ENCODE results near the gene NEDD4L.

Gene NEDD4L

DNA sequence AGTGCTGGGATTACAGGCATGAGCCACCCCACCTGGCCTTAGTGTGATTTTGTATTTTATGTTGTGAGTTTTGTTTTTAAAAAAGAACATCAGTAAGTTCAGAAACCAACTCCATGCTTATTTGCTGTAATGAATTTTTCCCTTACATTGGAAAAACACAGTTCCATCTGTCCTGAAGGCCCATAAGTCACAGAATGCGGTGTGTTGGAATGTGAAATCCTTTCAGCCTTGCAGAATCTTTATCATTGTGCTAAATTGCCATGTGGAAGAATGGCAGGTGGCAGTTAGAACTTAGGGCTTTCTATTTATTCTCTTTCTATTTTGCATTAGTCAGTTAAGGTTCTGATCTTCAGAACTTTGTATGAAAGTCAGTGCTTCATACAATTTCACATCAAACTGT, 52.6 kb downstream of the NEDD4L start:
- DNase-seq: no peak

- no peak for DNase-seq
Measured at GRCh38 chr18:58097121-58097906, 53.3 kb downstream of the NEDD4L start.

GRCh38 chr18:58097907-58098166, 53.8 kb downstream of the NEDD4L start:
- no peak for DNase-seq

DNA sequence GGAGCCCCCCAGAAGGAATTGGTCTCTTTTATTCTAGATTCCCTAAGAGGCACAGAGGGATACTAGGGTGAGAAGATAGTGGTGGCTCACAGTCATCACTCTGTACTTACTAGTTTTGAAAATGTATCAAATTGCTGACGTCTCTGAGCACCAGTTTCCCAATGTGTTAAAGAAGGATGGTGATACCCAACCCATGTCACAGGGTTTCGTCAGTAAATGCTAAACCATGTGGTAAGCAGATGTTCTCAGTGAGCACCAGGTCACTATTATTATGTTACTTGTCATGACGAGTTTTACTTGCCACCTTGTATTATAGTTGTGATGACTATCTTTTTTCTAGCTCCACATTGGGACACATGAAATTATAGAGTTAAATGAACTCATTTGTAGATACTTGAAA, 54.7 kb downstream of the NEDD4L start:
- no peak for DNase-seq

- DNase-seq: no peak
Measured at GRCh38 chr18:58100154-58100553, 56.1 kb downstream of the NEDD4L start.

DNA sequence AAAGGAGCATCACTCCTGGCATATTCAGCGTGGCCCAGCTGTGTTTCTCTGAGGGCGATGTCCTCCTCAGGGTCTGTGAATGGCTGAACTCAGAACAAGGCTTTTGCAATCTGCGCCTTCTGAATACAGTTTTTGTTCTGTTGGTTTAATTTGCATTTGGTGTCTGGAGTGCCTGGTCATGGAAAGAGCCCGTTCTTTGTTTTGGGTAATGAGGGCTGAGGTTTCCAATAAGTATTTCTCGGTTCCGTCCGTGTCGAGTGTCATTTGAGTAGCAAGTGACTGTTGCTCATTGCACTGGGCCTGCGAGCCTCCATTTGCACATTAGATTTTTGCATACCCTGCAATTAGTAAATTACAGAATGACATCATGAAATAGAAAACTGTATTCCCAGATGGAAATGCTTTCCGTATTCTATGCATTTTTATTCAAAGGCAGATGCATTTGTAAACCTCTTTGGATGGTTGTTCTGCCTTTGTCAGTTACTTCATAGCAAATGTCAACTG, 57.3 kb downstream of the NEDD4L start:
- no peak for DNase-seq

DNA sequence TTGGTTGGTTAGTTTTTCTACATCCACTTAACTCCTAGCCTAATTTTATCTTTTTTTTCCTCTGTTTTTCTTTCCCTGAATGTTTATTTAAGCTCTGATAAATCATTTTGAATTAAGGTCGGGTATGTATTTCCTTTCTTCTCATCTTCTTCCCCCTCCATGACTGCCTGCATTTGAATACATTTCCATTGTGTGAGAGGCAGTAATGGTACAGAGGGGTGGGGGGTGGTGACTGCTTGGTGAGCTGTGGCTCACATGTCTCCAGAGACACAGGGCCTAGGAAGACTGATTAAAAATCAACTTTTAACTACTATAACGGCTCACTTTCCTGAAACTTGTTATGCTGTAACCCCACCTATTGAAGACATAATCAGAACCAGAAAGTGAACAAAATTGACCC, 58.0 kb downstream of the NEDD4L start:
- no peak for DNase-seq

- DNase-seq: no peak
Measured at GRCh38 chr18:58102875-58103274, 58.8 kb downstream of the NEDD4L start.

DNA sequence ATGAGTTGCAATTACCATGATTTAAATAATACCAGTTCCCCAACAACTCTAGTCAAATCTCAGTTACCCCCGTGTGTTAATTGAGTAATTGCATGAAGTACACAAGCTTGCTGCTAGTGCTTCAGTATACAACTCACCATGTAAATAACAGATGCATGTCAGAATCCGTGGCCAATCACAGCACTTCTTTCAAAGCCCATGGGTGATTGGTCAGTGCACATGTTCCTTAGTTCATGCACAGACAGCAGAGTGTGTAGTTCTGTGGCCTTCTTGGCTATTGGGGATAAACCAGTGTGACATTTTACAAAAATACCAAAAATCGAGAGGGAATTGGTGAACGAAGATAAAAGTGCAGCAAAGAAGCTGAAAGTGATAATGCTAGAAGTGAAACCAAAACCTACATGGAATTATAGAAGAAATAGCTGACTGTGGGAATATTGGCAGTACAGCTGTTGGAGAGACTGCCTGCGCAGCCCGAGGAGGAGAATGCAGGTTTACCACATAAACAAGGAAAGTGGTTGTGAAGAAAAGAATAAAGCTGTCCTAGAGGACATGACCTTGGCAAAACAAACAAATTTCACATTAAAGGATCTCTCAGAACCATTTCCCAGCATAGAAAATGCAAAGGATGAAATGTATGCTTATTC, 59.4 kb downstream of the NEDD4L start:
- no peak for DNase-seq

GRCh38 chr18:58104096-58104495, 60.1 kb downstream of the NEDD4L start:
- no peak for DNase-seq

DNA sequence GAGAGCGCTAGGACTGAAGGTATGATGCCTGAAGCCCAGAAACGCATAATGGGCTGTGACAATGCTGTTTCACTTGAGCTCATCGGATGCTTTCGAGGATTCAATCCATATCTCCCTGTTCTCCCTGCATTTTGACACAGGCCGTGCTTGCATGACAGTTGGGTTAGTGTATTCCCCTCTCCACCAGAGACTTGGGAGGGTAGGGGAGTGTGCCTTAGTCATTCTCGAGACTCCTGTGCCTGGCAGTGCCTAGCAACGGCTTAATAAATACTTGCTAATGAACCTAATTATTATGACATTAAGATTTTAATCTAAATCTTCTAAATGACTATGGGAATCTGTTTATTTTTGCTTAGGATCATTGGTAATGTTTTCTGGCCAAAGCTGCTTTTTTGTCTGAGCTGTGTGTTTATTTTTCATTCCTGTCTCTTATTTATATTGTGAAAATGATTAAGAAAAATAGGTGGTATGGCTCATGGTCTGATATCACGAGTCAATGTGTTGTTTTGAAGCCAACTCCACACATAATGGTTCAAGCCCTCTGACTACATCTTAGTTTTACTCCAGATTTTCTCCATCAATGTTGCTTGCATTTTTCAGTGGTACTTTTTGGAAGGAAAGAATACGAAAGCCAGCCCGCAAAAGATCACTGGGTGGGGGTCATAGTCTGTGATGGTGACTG, 61.3 kb downstream of the NEDD4L start:
- DNase-seq: no peak

- DNase-seq: no peak
Measured at GRCh38 chr18:58105888-58106260, 61.8 kb downstream of the NEDD4L start.

GRCh38 chr18:58106289-58107070, 62.5 kb downstream of the NEDD4L start:
- no peak for DNase-seq

- no peak for DNase-seq
Measured at GRCh38 chr18:58109256-58109655, 65.2 kb downstream of the NEDD4L start.

DNA sequence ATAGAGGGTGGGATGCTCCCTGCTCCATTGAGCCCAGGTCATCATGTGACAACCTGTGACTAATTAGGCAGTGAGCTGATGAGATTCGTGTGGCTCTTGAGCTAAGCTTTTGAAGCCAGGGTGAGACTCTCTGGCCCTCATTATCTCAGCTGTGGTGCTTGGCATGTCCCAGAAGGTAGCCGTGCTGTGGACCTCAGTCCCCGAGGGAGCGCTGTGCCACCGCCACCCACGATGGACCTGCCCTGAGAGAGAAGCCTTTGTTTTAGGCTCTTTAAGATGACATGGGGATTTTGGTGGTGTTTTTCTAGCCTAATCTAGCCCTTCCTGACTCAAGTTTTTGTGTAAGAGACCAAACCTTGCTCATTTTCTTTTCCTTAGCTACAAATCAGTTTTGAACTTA, 66.4 kb downstream of the NEDD4L start:
- DNase-seq: no peak

- DNase-seq: no peak
Measured at GRCh38 chr18:58112174-58112573, 68.1 kb downstream of the NEDD4L start.

- no peak for DNase-seq
Measured at GRCh38 chr18:58113337-58113736, 69.3 kb downstream of the NEDD4L start.

DNA sequence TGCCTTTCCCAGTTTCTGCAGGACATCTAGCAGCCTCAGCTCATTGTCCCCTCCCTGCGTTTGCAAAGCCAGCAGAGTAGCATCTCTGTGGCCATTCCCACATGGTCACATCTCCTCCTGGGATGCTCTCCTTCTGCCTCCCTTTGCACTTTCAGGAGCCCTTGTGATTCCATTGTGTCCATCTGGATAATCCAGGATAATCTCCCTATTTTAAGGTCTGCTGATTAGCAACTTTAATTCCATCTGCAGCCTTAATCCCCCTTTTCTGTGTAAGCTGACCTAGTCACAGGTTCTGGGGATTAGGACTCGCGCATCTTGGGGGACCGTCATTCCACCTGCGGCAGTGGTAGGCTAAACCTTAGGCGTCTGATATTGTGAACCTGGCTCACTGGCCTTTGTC, 70.7 kb downstream of the NEDD4L start:
- DNase-seq: no peak

DNA sequence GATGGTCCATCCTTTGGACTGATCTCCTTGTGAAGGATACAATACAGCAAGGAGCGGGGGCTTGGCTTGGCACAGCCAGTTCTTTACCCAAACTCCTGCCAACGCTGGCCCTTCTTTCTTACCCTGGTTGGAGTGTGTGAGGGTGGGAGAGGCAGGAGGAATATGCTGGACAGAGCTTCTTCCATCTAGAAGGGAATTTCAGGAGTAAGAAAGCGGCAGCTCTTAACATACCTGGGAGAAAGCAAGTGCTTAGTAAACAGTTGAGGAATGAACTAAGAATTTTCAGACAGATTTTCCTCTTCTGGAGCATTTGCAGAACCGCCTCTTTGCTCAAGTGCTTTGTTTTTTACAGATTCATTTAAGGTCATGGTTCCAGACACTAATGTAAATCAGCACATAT, 72.8 kb downstream of the NEDD4L start:
- DNase-seq: no peak

- no peak for DNase-seq
Measured at GRCh38 chr18:58117786-58118403, 73.9 kb downstream of the NEDD4L start.

- DNase-seq: no peak
Measured at GRCh38 chr18:58118536-58118935, 74.5 kb downstream of the NEDD4L start.

DNA sequence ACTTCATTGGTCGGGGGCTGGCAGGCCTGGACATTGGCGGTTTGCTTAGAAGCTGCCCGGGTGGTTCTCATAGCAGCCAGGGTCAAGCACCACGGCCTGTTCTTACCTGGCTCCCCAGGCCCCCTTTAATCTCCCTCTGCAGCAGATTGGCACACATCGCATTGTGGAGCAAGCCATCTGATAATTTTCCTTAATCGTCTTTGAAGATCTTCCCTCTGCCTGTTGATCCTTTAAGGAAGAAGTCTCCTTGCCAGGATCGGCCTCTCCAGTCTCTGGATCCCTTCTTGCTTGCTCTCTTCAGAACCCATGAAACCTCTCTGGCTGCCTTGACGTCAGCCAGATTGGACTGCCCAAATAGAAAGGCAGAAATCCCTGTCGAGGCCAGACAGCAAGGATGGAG, 75.8 kb downstream of the NEDD4L start:
- no peak for DNase-seq

DNA sequence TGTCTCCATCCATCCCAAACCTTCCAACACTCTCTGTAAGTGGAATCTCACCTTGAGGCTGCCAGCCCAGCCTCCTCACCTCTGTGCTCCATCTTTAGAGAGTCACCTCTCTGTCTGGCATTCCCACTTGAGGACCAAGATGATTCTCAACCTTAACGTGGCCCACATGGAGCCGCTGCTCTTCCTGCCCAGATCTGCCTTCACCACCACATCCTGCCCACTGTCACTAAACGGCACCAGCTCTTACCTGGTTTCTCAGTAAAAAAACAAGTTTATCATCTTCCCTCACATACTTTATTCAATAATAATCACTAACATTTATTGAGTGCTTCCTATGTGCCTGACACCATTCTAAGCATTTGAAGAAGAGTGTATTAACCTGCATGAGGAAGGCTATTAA, 80.4 kb downstream of the NEDD4L start:
- DNase-seq: no peak

Measured in stimulated activated CD4-positive, alpha-beta T cell treated with anti-CD3 and anti-CD28 coated beads, Interleukin-2, amount 100 ng/mL, for 48 hours (primary cell).